ENCODE data around the gene AHI1.

GRCh38 chr6:135311446-135312200 lies 185.9 kb downstream of the AHI1 start:
- TF ChIP-seq POLR2A (IDR thresholded peaks at IDR 0.05) (no peak), CTCF (IDR thresholded peaks at IDR 0.05) (no peak)

Measured in testis (tissue), 2 donors.